HG03342 (cell line): ENCODE results near the gene TFAP2A.
A peak's percentile ranks its signal among the peaks of the same experiment; 100 is the strongest.

Experiments used
- ATAC-seq: cut with Tn5 transposase; IDR thresholded peaks from one replicate; pipeline ENCODE4 v1.9.1; 2021; ENCODE audit warnings: mild to moderate bottlenecking, moderate library complexity; ENCODE audit not compliant: unreplicated experiment

The TFAP2A gene

GRCh38 chr6:10384091-10384609, 30.7 kb downstream of the TFAP2A start:
- no peak for ATAC-seq

GRCh38 chr6:10383331-10384090, 31.4 kb downstream of the TFAP2A start:
- ATAC-seq, result no peak

GRCh38 chr6:10382728-10383330, 32.0 kb downstream of the TFAP2A start:
- ATAC-seq, result no peak

- no peak for ATAC-seq
These were observed 32.6 kb downstream of the TFAP2A start for GRCh38 chr6:10382322-10382721.

- ATAC-seq, result no peak
These were observed 33.1 kb downstream of the TFAP2A start for GRCh38 chr6:10381830-10382208.

GRCh38 chr6:10381133-10381829, 33.6 kb downstream of the TFAP2A start:
- no peak for ATAC-seq

- ATAC-seq, result no peak
These were observed 39.4 kb downstream of the TFAP2A start for GRCh38 chr6:10375391-10375969.

GRCh38 chr6:10373642-10374359, 41.1 kb downstream of the TFAP2A start:
- no peak for ATAC-seq

- no peak for ATAC-seq
These were observed 45.0 kb downstream of the TFAP2A start for GRCh38 chr6:10369896-10370295.

- no peak for ATAC-seq
These were observed 46.0 kb downstream of the TFAP2A start for GRCh38 chr6:10368861-10369260.

- no peak for ATAC-seq
These were observed 51.0 kb downstream of the TFAP2A start for GRCh38 chr6:10363911-10364310.

GRCh38 chr6:10362300-10362699, 52.6 kb downstream of the TFAP2A start:
- no peak for ATAC-seq

GRCh38 chr6:10361428-10361827, 53.4 kb downstream of the TFAP2A start:
- ATAC-seq, result no peak

- ATAC-seq, result no peak
These were observed 55.3 kb downstream of the TFAP2A start for GRCh38 chr6:10359581-10359980.

GRCh38 chr6:10355115-10355702, 59.7 kb downstream of the TFAP2A start:
- ATAC-seq, result peak; percentile 70

GRCh38 chr6:10351791-10352190, 63.1 kb downstream of the TFAP2A start:
- ATAC-seq, result no peak

- ATAC-seq, result no peak
These were observed 64.2 kb downstream of the TFAP2A start for GRCh38 chr6:10350720-10351119.

- ATAC-seq, result no peak
These were observed 67.1 kb downstream of the TFAP2A start for GRCh38 chr6:10347561-10348327.
